ENCODE measurements around the gene JARID2. TPM values are rescaled to one million over a fixed set of nuclear protein-coding genes. Genes with fewer than 3 reads are reported as not detected.
A peak's percentile ranks its signal among the peaks of the same experiment; 100 is the strongest.

Gene JARID2
- total RNA-seq, 1 donor from 2014 or later: 12.5 TPM

DNA sequence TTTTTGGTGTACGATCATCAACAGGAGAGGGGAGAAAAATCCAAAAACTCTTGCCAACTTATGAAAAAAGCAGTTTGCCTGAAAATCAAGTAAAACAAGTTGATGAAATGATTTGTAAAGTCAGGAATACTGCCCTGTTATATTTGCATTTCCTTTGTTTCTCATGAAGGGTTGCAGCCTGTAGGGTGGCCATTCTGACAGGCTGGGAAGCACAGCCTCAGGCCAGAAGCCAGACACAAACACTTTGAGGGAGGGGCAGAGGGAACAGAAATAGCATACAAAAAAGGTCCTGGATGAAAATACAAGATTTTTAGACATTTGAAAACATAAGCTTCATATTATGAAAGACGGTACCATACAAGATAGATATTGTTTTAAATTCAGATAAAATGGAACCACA is 307.2 kb downstream of the JARID2 start:
- Mint-ChIP-seq H3K4me3 (ENCODE audit: unreplicated experiment) (no peak overlapping the region), H3K27ac (ENCODE audit: unreplicated experiment) (peak overlapping the region; percentile 63), H3K36me3 (ENCODE audit: unreplicated experiment) (no peaks in the 10 kb centered on the region), H3K9me3 (ENCODE audit: unreplicated experiment) (no peaks in the 10 kb centered on the region), H3K27me3 (ENCODE audit: unreplicated experiment) (no peaks in the 10 kb centered on the region), H3K4me1 (ENCODE audit: unreplicated experiment) (peaks cover 41% of the 10 kb centered on the region)
- DNase-seq (ENCODE audit: extremely low spot score, unreplicated experiment): peak; percentile 2
- TF ChIP-seq, protein P1, sequence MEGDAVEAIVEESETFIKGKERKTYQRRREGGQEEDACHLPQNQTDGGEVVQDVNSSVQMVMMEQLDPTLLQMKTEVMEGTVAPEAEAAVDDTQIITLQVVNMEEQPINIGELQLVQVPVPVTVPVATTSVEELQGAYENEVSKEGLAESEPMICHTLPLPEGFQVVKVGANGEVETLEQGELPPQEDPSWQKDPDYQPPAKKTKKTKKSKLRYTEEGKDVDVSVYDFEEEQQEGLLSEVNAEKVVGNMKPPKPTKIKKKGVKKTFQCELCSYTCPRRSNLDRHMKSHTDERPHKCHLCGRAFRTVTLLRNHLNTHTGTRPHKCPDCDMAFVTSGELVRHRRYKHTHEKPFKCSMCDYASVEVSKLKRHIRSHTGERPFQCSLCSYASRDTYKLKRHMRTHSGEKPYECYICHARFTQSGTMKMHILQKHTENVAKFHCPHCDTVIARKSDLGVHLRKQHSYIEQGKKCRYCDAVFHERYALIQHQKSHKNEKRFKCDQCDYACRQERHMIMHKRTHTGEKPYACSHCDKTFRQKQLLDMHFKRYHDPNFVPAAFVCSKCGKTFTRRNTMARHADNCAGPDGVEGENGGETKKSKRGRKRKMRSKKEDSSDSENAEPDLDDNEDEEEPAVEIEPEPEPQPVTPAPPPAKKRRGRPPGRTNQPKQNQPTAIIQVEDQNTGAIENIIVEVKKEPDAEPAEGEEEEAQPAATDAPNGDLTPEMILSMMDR (IDR thresholded peaks at IDR 0.05): no peak

DNA sequence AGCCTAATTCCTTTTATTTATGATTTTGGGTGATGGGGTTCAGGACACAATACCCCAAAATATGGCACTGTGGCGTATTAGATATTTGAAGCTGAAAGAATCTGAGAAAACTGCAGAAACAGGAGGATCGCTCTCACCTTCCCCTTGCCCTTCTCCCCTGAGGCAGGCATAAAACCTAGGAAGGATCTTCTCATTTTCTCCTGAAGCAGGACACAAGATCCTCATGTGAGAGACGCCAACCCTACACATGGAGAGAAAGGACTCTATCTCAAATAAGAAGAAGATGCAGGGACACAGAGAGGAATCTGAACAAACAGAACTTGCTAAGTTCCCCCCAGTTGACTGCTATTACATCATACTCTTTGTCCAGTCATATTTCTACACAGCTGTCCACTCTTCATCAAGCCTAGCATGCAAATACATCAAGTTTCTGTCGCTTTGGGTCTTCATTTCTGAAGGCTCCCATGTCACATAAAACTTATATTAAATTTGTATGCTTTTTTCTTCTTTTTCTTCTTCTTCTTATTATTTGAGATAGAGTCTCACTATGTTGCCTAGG is 307.9 kb downstream of the JARID2 start:
- Mint-ChIP-seq H3K4me3 (ENCODE audit: unreplicated experiment) (no peak overlapping the region), H3K4me1 (ENCODE audit: unreplicated experiment) (peaks cover 39% of the 10 kb centered on the region), H3K27me3 (ENCODE audit: unreplicated experiment) (no peaks in the 10 kb centered on the region), H3K27ac (ENCODE audit: unreplicated experiment) (no peak overlapping the region), H3K36me3 (ENCODE audit: unreplicated experiment) (no peaks in the 10 kb centered on the region), H3K9me3 (ENCODE audit: unreplicated experiment) (no peaks in the 10 kb centered on the region)
- TF ChIP-seq, protein P1 (IDR thresholded peaks at IDR 0.05): no peak
- DNase-seq (ENCODE audit: extremely low spot score, unreplicated experiment): no peak

DNA sequence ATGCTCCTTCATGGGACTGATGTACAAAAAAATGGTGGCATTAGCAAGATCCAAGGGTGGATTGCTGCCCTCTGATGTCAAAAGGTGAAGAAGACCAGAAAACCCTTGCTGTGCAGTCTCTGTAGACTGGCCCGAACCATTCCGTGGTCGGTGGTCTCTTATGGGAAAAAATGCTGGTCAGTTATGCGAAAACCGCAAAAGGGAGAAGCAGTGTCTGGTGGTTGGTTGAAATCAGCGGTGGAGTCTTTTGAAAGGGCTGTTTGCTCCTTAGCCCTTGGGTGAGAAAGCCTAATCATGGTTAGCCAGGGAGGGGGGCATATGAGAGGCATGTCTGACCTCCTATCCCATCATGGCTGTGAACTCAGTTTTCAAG is 308.8 kb downstream of the JARID2 start:
- H3K4me1 Mint-ChIP-seq (ENCODE audit: unreplicated experiment): peaks cover 36% of the 10 kb centered on the region
- TF ChIP-seq, protein P1 (IDR thresholded peaks at IDR 0.05): no peak
- H3K9me3 Mint-ChIP-seq (ENCODE audit: unreplicated experiment): no peaks in the 10 kb centered on the region
- H3K27ac Mint-ChIP-seq (ENCODE audit: unreplicated experiment): no peak overlapping the region
- no peaks in the 10 kb centered on the region for H3K36me3 Mint-ChIP-seq (ENCODE audit: unreplicated experiment)
- no peak overlapping the region for H3K4me3 Mint-ChIP-seq (ENCODE audit: unreplicated experiment)
- no peaks in the 10 kb centered on the region for H3K27me3 Mint-ChIP-seq (ENCODE audit: unreplicated experiment)
- DNase-seq (ENCODE audit: extremely low spot score, unreplicated experiment): peak; percentile 38

DNA sequence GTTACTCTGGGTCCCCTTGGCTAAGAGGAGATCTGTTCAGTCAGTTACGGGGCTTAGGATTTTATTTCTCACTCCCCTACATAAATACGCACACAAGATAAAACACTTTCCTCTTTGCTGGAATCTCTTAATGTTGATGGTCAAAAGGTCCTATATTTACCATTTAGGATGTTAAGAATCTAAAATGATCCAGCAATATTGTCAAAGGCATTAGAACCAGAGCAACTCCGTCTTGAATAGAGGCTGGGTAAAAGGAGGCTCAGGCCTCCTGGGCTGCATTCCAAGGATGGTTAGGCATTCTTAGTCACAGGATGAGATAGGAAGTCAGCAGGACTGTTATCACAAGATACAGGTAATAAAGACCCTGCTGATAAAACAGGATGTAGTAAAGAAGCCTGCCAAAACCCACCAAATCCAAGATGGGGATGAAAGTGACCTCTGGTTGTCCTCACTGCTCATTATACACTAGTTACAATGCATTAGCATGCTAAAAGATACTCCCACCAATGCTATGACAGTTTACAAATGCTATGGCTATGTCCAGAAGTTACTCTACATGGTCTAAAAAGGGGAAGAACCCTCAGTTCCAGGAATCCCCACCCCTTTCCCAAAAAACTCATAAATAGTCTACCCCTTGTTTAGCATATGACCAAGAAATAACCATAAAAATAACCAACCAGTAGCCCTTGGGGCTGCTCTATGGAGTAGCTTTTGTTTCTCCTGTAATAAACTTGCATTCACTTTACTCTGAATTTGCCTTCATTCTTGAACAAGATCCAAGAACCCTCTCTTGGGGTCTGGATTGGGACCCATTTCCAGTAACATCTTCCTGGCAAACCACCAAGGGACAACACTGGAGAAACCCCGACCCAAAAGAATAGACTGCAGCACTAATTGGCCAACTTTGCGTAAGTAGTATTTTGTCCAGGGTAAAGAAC is 309.5 kb downstream of the JARID2 start:
- Mint-ChIP-seq H3K36me3 (ENCODE audit: unreplicated experiment) (no peaks in the 10 kb centered on the region), H3K27ac (ENCODE audit: unreplicated experiment) (no peak overlapping the region), H3K27me3 (ENCODE audit: unreplicated experiment) (no peaks in the 10 kb centered on the region), H3K4me3 (ENCODE audit: unreplicated experiment) (no peak overlapping the region), H3K9me3 (ENCODE audit: unreplicated experiment) (no peaks in the 10 kb centered on the region), H3K4me1 (ENCODE audit: unreplicated experiment) (peaks cover 30% of the 10 kb centered on the region)
- peak; percentile 1 for DNase-seq (ENCODE audit: extremely low spot score, unreplicated experiment)
- TF ChIP-seq, protein P1 (IDR thresholded peaks at IDR 0.05): no peak

DNA sequence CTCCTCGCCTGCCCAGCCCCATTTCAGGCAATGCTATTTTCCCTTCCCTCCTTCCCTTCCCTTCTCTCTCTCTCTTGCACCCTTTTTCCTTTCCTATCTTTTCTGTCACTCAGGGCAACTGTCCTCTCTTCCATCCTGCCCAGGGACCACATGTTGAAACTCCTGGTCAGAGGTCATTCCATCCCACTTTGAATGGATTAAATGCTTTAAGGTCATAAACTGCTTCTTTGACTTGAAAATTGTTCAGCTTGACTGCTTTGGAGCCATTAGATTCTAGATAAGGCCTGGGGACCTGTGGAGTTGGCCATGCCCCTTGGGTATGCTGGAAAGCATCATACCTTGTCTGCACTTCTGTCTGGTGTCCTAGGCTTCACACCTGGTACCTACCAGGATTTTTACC is 310.8 kb downstream of the JARID2 start:
- Mint-ChIP-seq H3K27me3 (ENCODE audit: unreplicated experiment) (no peaks in the 10 kb centered on the region), H3K9me3 (ENCODE audit: unreplicated experiment) (no peaks in the 10 kb centered on the region), H3K4me3 (ENCODE audit: unreplicated experiment) (no peak overlapping the region), H3K36me3 (ENCODE audit: unreplicated experiment) (no peaks in the 10 kb centered on the region), H3K27ac (ENCODE audit: unreplicated experiment) (no peak overlapping the region), H3K4me1 (ENCODE audit: unreplicated experiment) (peaks cover 19% of the 10 kb centered on the region)
- TF ChIP-seq, protein P1 (IDR thresholded peaks at IDR 0.05): no peak
- peak; percentile 27 for DNase-seq (ENCODE audit: extremely low spot score, unreplicated experiment)

All from osteocyte (in vitro differentiated cells).